Measurements from ENCODE around the gene GPR6. TPM values are rescaled to one million over a fixed set of nuclear protein-coding genes. Genes with fewer than 3 reads are reported as not detected.

GPR6 gene
- total RNA-seq, 1 experiment from 2014 or later, result not detected

DNA sequence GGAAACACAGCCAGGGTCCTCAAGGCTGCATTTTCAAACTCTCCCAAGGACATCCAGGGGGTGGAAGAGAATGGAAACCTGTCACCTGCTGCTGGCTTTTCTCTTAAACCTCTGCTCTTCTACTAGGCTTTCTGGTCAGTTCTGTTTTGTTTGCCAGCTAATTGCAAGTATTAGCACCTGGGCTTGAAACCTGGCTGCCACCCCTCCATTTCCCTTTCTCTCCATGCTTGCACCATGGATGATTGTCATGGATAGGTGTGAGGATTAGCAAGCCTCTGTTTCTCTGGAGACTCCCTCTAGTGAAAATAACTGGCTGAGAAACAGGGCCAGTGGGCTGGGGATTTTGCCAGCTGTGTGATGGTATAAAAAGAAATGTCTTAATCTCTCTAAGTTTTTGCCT is 33.0 kb upstream of the GPR6 start:
- TF ChIP-seq CTCF (IDR thresholded peaks at IDR 0.05; ENCODE audit: unreplicated experiment), result no peak
- DNase-seq, result no peak
- intact Hi-C loops (cut with micrococcal nuclease; ENCODE audit: unreplicated experiment), result loop anchor here (5.0 kb wide), 1 partner anchor 53 kb away; no protein-coding TSS in a partner anchor
- no peaks in the 10 kb centered on the region for H3K27me3 Mint-ChIP-seq (ENCODE audit: unreplicated experiment)
- no peaks in the 10 kb centered on the region for H3K9me3 Mint-ChIP-seq (ENCODE audit: low read depth, unreplicated experiment)
- H3K27ac Mint-ChIP-seq (ENCODE audit: unreplicated experiment), result peak overlapping the region; percentile 40
- CTCF ChIA-PET, result interaction anchor here (0.9 to 1.4 kb wide), 3 partner anchors 15 to 94 kb away, joined by 3 to 12 read pairs (median 3); no protein-coding TSS in a partner anchor
- no TSS peak for BruUV-seq (replicated peaks)
- H3K36me3 Mint-ChIP-seq (ENCODE audit: insufficient read depth, unreplicated experiment), result peaks cover 2% of the 10 kb centered on the region
- peaks cover 56% of the 10 kb centered on the region for H3K4me1 Mint-ChIP-seq (ENCODE audit: low read depth, unreplicated experiment)
- H3K4me3 Mint-ChIP-seq (ENCODE audit: low read depth, unreplicated experiment), result no peak overlapping the region

DNA sequence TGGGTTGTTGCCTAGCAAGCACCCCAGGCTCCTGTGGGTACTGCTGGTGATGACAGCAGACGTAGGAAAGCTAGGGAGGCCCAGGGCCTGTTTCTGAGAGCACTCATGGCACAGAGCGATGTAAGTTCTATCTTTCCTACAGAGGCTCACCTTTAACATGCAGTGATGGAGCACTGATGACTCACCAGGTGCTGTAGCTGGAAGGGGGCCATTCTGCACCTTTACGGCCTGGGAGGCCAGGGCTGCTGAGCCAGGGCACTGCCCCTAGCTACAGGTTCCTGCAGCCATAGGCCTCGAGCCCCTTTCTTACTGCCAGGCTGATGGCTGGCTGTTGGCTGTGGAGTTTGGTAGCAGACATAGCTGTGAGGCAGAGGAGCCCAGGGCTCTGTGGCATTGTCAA is 31.1 kb upstream of the GPR6 start:
- H3K4me1 Mint-ChIP-seq (ENCODE audit: low read depth, unreplicated experiment), result peaks cover 56% of the 10 kb centered on the region
- no peak overlapping the region for H3K4me3 Mint-ChIP-seq (ENCODE audit: low read depth, unreplicated experiment)
- no peaks in the 10 kb centered on the region for H3K36me3 Mint-ChIP-seq (ENCODE audit: insufficient read depth, unreplicated experiment)
- BruUV-seq (replicated peaks), result no TSS peak
- no peak for DNase-seq
- H3K9me3 Mint-ChIP-seq (ENCODE audit: low read depth, unreplicated experiment), result no peaks in the 10 kb centered on the region
- no peak overlapping the region for H3K27ac Mint-ChIP-seq (ENCODE audit: unreplicated experiment)
- no peak for TF ChIP-seq CTCF (IDR thresholded peaks at IDR 0.05; ENCODE audit: unreplicated experiment)
- H3K27me3 Mint-ChIP-seq (ENCODE audit: unreplicated experiment), result no peaks in the 10 kb centered on the region
- intact Hi-C loops (cut with micrococcal nuclease; ENCODE audit: unreplicated experiment), result loop anchor here (5.0 kb wide), 1 partner anchor 55 kb away; no protein-coding TSS in a partner anchor
- CTCF ChIA-PET, result interaction anchor here (0.7 to 1.3 kb wide), 2 partner anchors 9 to 12 kb away, joined by 3 to 4 read pairs; no protein-coding TSS in a partner anchor

- CTCF ChIA-PET, result interaction anchor here (0.7 to 1.1 kb wide), 2 partner anchors 11 to 90 kb away, joined by 4 read pairs; no protein-coding TSS in a partner anchor
- no peaks in the 10 kb centered on the region for H3K27me3 Mint-ChIP-seq (ENCODE audit: unreplicated experiment)
- no peak for DNase-seq
- no peak overlapping the region for H3K4me3 Mint-ChIP-seq (ENCODE audit: low read depth, unreplicated experiment)
- TF ChIP-seq CTCF (IDR thresholded peaks at IDR 0.05; ENCODE audit: unreplicated experiment), result no peak
- H3K36me3 Mint-ChIP-seq (ENCODE audit: insufficient read depth, unreplicated experiment), result no peaks in the 10 kb centered on the region
- no peaks in the 10 kb centered on the region for H3K9me3 Mint-ChIP-seq (ENCODE audit: low read depth, unreplicated experiment)
- H3K27ac Mint-ChIP-seq (ENCODE audit: unreplicated experiment), result no peak overlapping the region
- H3K4me1 Mint-ChIP-seq (ENCODE audit: low read depth, unreplicated experiment), result peaks cover 37% of the 10 kb centered on the region
- intact Hi-C loops (cut with micrococcal nuclease; ENCODE audit: unreplicated experiment), result loop anchor here (5.0 kb wide), 1 partner anchor 57 kb away; no protein-coding TSS in a partner anchor
- no TSS peak for BruUV-seq (replicated peaks)
These were observed 28.6 kb upstream of the GPR6 start for GRCh38 chr6:109949281-109950065.

GRCh38 chr6:109955491-109955890 is 22.6 kb upstream of the GPR6 start:
- Mint-ChIP-seq H3K27ac (ENCODE audit: unreplicated experiment) (no peak overlapping the region), H3K4me3 (ENCODE audit: low read depth, unreplicated experiment) (no peak overlapping the region), H3K4me1 (ENCODE audit: low read depth, unreplicated experiment) (peaks cover 2% of the 10 kb centered on the region), H3K27me3 (ENCODE audit: unreplicated experiment) (no peaks in the 10 kb centered on the region), H3K9me3 (ENCODE audit: low read depth, unreplicated experiment) (no peaks in the 10 kb centered on the region), H3K36me3 (ENCODE audit: insufficient read depth, unreplicated experiment) (no peaks in the 10 kb centered on the region)
- CTCF ChIA-PET, result no interaction called here
- no TSS peak for BruUV-seq (replicated peaks)
- no peak for TF ChIP-seq CTCF (IDR thresholded peaks at IDR 0.05; ENCODE audit: unreplicated experiment)
- DNase-seq, result no peak
- intact Hi-C loops (cut with micrococcal nuclease; ENCODE audit: unreplicated experiment), result no loop called here
